HUES48 (cell line): ENCODE data around the gene EP400.
A peak's percentile ranks its signal among the peaks of the same experiment; 100 is the strongest.
"Not testable (repeated sequence)": the region's sequence is repeated elsewhere in the genome, so short reads cannot be mapped to it uniquely, and the experiment has no call there.

ENCODE experiments used
- H3K27ac ChIP-seq: one replicate; pipeline ENCODE4 v1.7.0; 2013; ENCODE audit warnings: low read depth, low read length, inconsistent platforms
- H3K27me3 ChIP-seq: 2 replicates; pipeline ENCODE4 v1.6.1; 2013; ENCODE audit warnings: mild to moderate bottlenecking, low read length; ENCODE audit not compliant: control insufficient read depth, insufficient read depth
- H3K36me3 ChIP-seq: 2 replicates; pipeline ENCODE4 v1.6.1; 2013; ENCODE audit warnings: low read length; ENCODE audit not compliant: control insufficient read depth, insufficient read depth
- H3K4me1 ChIP-seq: 2 replicates; pipeline ENCODE4 v1.6.1; 2013; ENCODE audit warnings: mild to moderate bottlenecking, low read length; ENCODE audit not compliant: control insufficient read depth, insufficient read depth
- H3K4me3 ChIP-seq: 2 replicates; pipeline ENCODE4 v1.5.1; 2013; ENCODE audit warnings: mild to moderate bottlenecking, low read depth, low read length
- H3K9ac ChIP-seq: 2 replicates; pipeline ENCODE4 v1.6.1; 2013; ENCODE audit warnings: mild to moderate bottlenecking, low read depth, low read length, moderate library complexity
- H3K9me3 ChIP-seq: 2 replicates; pipeline ENCODE4 v1.6.1; 2013; ENCODE audit warnings: low read length; ENCODE audit not compliant: control insufficient read depth, insufficient read depth

Gene EP400

GRCh38 chr12:131983026-131983425, 33.3 kb downstream of the EP400 start:
- peaks cover 76% of the 10 kb centered on the region for H3K36me3 ChIP-seq
- H3K4me3 ChIP-seq, result no peak overlapping the region
- no peak overlapping the region for H3K27ac ChIP-seq
- H3K27me3 ChIP-seq, result no peaks in the 10 kb centered on the region
- H3K9ac ChIP-seq, result no peak overlapping the region
- no peaks in the 10 kb centered on the region for H3K9me3 ChIP-seq
- H3K4me1 ChIP-seq, result peaks cover 2% of the 10 kb centered on the region

- H3K27me3 ChIP-seq, result no peaks in the 10 kb centered on the region
Measured at GRCh38 chr12:131983554-131983953, 33.8 kb downstream of the EP400 start.

GRCh38 chr12:131984334-131984733, 34.6 kb downstream of the EP400 start:
- no peaks in the 10 kb centered on the region for H3K27me3 ChIP-seq
- H3K9me3 ChIP-seq, result no peaks in the 10 kb centered on the region
- no peak overlapping the region for H3K27ac ChIP-seq
- H3K4me3 ChIP-seq, result no peak overlapping the region
- H3K9ac ChIP-seq, result no peak overlapping the region
- H3K4me1 ChIP-seq, result peaks cover 13% of the 10 kb centered on the region
- H3K36me3 ChIP-seq, result peaks cover 80% of the 10 kb centered on the region

More at GRCh38 chr12:131983554-131983953, 33.8 kb downstream of the EP400 start:
- H3K9me3 ChIP-seq, result no peaks in the 10 kb centered on the region
- H3K4me3 ChIP-seq, result no peak overlapping the region
- H3K9ac ChIP-seq, result no peak overlapping the region
- H3K4me1 ChIP-seq, result peaks cover 6% of the 10 kb centered on the region
- peaks cover 78% of the 10 kb centered on the region for H3K36me3 ChIP-seq
- H3K27ac ChIP-seq, result no peak overlapping the region

GRCh38 chr12:131985510-131985875, 35.8 kb downstream of the EP400 start:
- H3K4me3 ChIP-seq, result not testable (repeated sequence)
- peaks cover 74% of the 10 kb centered on the region for H3K36me3 ChIP-seq

GRCh38 chr12:131986361-131986760, 36.6 kb downstream of the EP400 start:
- H3K9me3 ChIP-seq, result no peaks in the 10 kb centered on the region
- no peak overlapping the region for H3K9ac ChIP-seq
- no peak overlapping the region for H3K4me3 ChIP-seq
- H3K36me3 ChIP-seq, result peaks cover 70% of the 10 kb centered on the region
- H3K4me1 ChIP-seq, result peaks cover 33% of the 10 kb centered on the region
- no peak overlapping the region for H3K27ac ChIP-seq
- no peaks in the 10 kb centered on the region for H3K27me3 ChIP-seq

More at GRCh38 chr12:131985510-131985875, 35.8 kb downstream of the EP400 start:
- H3K27ac ChIP-seq, H3K27me3 ChIP-seq, H3K9me3 ChIP-seq, H3K9ac ChIP-seq: not testable (repeated sequence)
- H3K4me1 ChIP-seq, result peaks cover 24% of the 10 kb centered on the region

- Histone ChIP-seq H3K27ac (no peak overlapping the region), H3K9me3 (no peaks in the 10 kb centered on the region), H3K36me3 (peaks cover 67% of the 10 kb centered on the region), H3K27me3 (no peaks in the 10 kb centered on the region), H3K9ac (no peak overlapping the region), H3K4me3 (no peak overlapping the region), H3K4me1 (peaks cover 36% of the 10 kb centered on the region)
Measured at GRCh38 chr12:131986910-131987309, 37.2 kb downstream of the EP400 start.

GRCh38 chr12:131987552-131987951, 37.8 kb downstream of the EP400 start:
- Histone ChIP-seq H3K4me1 (peaks cover 36% of the 10 kb centered on the region), H3K4me3 (no peak overlapping the region), H3K27ac (no peak overlapping the region), H3K36me3 (peaks cover 67% of the 10 kb centered on the region), H3K27me3 (no peaks in the 10 kb centered on the region), H3K9ac (no peak overlapping the region), H3K9me3 (no peaks in the 10 kb centered on the region)

GRCh38 chr12:131988054-131988796, 38.5 kb downstream of the EP400 start:
- Histone ChIP-seq H3K27ac (peak overlapping the region; percentile 44), H3K4me1 (peaks cover 36% of the 10 kb centered on the region), H3K27me3 (no peaks in the 10 kb centered on the region), H3K9ac (peak overlapping the region; percentile 18; the same call in 1 of the 2 replicates), H3K36me3 (peaks cover 69% of the 10 kb centered on the region), H3K4me3 (no peak overlapping the region), H3K9me3 (no peaks in the 10 kb centered on the region)

GRCh38 chr12:131989021-131989420, 39.3 kb downstream of the EP400 start:
- Histone ChIP-seq H3K36me3 (peaks cover 71% of the 10 kb centered on the region), H3K27me3 (no peaks in the 10 kb centered on the region), H3K9ac (no peak overlapping the region), H3K9me3 (no peaks in the 10 kb centered on the region), H3K4me1 (peaks cover 36% of the 10 kb centered on the region), H3K27ac (peak overlapping the region; percentile 95), H3K4me3 (no peak overlapping the region)

GRCh38 chr12:131990066-131990979, 40.6 kb downstream of the EP400 start:
- peak overlapping the region; percentile 18; the same call in 1 of the 2 replicates for H3K4me3 ChIP-seq
- peaks cover 74% of the 10 kb centered on the region for H3K36me3 ChIP-seq
- peak overlapping the region; percentile 95 for H3K27ac ChIP-seq
- peak overlapping the region; percentile 57 for H3K9ac ChIP-seq
- H3K4me1 ChIP-seq, result peaks cover 36% of the 10 kb centered on the region
- no peaks in the 10 kb centered on the region for H3K9me3 ChIP-seq
- no peaks in the 10 kb centered on the region for H3K27me3 ChIP-seq

- Histone ChIP-seq H3K4me3 (0 out of 2 replicates have a peak overlapping the region, but pooled peaks have one; percentile 8), H3K27ac (peak overlapping the region; percentile 95)
Measured at GRCh38 chr12:131990980-131991305, 41.2 kb downstream of the EP400 start.

More at GRCh38 chr12:131990980-131991305, 41.2 kb downstream of the EP400 start:
- Histone ChIP-seq H3K9ac (peak overlapping the region; percentile 57), H3K9me3 (no peaks in the 10 kb centered on the region), H3K4me1 (peaks cover 36% of the 10 kb centered on the region), H3K36me3 (peaks cover 76% of the 10 kb centered on the region), H3K27me3 (no peaks in the 10 kb centered on the region)
